Measurements from ENCODE around the gene AMACR. TPM values are rescaled to one million over a fixed set of nuclear protein-coding genes. Genes with fewer than 3 reads are reported as not detected.

AMACR gene
- total and polyA plus RNA-seq, 9 of the 15 experiments (the other 6 are each of a cell fraction or from before 2014, with no cell fraction given) = 0.72 to 4.6 (median 4.0) TPM

- ATAC-seq = no peak
- in situ Hi-C loops (cut with MboI) (loop anchor here (10.0 kb wide), 1 partner anchor 438 kb away; no protein-coding TSS in a partner anchor), intact Hi-C loops (cut with micrococcal nuclease) (no loop called here)
- H3K27ac ChIP-seq (ENCODE audit: extremely low read depth, low read depth, low read length) = peak overlapping the region; percentile 72; the same call in 2 of the 3 replicates
- peaks cover 7 to 12% of the 10 kb centered on the region in 2 experiments; a peak in 4 of 5 replicates for H3K4me1 ChIP-seq (replicated peaks in 1 of 2; ENCODE audit: control insufficient read depth in 2 of 2, insufficient read depth in 2 of 2, low read length in 2 of 2)
- BruUV-seq (replicated peaks) = no TSS peak
- POLR2A ChIA-PET = interaction anchor here (1.4 kb wide), 1 partner anchor 10 kb away, joined by 6 read pairs; no protein-coding TSS in a partner anchor
- H3K4me3 ChIP-seq = peak overlapping the region; percentile 61
- H3K27me3 ChIP-seq (ENCODE audit: control insufficient read depth in 2 of 2, insufficient read depth in 2 of 2, low read length in 2 of 2) = peaks cover 0 to 3% of the 10 kb centered on the region in 2 experiments; a peak in 1 of 5 replicates
- CTCF ChIA-PET (ENCODE audit: low intra/inter-chr PET ratio) = no interaction called here
- TF ChIP-seq TARDBP (IDR thresholded peaks at IDR 0.05) (no peak), ZBTB40 (IDR thresholded peaks at IDR 0.05) (peak; percentile 69; the same call in 1 of the 2 replicates), ZBTB40 (CRISPR knock-in tag; IDR thresholded peaks at IDR 0.05) (no peak)
- TF ChIP-seq, protein P1, sequence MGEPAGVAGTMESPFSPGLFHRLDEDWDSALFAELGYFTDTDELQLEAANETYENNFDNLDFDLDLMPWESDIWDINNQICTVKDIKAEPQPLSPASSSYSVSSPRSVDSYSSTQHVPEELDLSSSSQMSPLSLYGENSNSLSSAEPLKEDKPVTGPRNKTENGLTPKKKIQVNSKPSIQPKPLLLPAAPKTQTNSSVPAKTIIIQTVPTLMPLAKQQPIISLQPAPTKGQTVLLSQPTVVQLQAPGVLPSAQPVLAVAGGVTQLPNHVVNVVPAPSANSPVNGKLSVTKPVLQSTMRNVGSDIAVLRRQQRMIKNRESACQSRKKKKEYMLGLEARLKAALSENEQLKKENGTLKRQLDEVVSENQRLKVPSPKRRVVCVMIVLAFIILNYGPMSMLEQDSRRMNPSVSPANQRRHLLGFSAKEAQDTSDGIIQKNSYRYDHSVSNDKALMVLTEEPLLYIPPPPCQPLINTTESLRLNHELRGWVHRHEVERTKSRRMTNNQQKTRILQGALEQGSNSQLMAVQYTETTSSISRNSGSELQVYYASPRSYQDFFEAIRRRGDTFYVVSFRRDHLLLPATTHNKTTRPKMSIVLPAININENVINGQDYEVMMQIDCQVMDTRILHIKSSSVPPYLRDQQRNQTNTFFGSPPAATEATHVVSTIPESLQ (CRISPR knock-in tag; IDR thresholded peaks at IDR 0.05) = 0 out of 2 replicates have a peak, but pooled peaks have one; percentile 25
- peak overlapping the region; percentile 84 for H3K4me2 ChIP-seq (ENCODE audit: insufficient read depth, low read length)
- H3K9me3 ChIP-seq (replicated peaks; ENCODE audit: control insufficient read depth, insufficient read depth, low read depth, low read length) = no peaks in the 10 kb centered on the region
- H4K20me1 ChIP-seq (replicated peaks; ENCODE audit: control insufficient read depth, insufficient read depth, low read length) = no peaks in the 10 kb centered on the region
- 27% methylated on average over 11 of the region's 11 CpGs for WGBS (ENCODE audit: insufficient coverage, low coverage, missing lambda C conversion rate)
- no peaks in the 10 kb centered on the region for H3K79me2 ChIP-seq (ENCODE audit: control insufficient read depth, insufficient read depth, low read length)
- DNase-seq (ENCODE audit: extremely low read depth in 1 of 4, low spot score in 3 of 4) = peak in 1 of 4 experiments; percentile 22
- FAIRE-seq = peak; percentile 26
- no peaks in the 10 kb centered on the region; the same call in 2 of the 3 replicates for H3K36me3 ChIP-seq (ENCODE audit: control insufficient read depth, insufficient read depth, low read length)
- peak overlapping the region; percentile 98 for H2AFZ ChIP-seq (ENCODE audit: low read depth, low read length)
- no peaks in the 10 kb centered on the region for H3K9me1 ChIP-seq (ENCODE audit: control insufficient read depth, insufficient read depth, low read length)
- H3K9ac ChIP-seq (ENCODE audit: insufficient read depth in 1 of 2, low read depth in 2 of 2, low read length in 2 of 2) = peak overlapping the region; percentile 73 to 91
Measured at GRCh38 chr5:34007201-34007620, 639 bp downstream of the AMACR start.

Data from K562 (cell line).